ENCODE data around the gene AGRN.

DNA sequence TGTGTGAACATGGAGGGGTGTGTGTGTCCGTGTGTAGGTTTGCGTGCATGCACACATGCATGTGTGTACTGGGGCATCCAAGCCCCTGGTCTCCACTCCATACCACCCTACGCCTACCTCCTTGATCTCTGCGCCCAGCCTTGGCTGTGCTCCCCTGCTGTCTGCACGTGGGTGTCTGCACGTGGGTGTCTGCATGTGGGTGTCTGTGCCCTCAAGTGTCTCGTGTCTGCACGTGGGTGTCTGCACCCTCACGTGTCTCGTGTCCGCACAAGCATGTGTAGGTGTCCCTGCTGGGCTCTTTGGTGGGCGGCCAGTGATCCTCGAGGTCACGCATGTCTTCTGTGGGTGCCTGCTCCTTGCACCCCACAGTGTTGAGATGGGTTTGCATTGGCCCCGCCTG is 33.1 kb downstream of the AGRN start:
- TF ChIP-seq CTCF (conservative IDR thresholded peaks at IDR 0.05; ENCODE audit: low read depth, low read length) (no peak), SMC3 (IDR thresholded peaks at IDR 0.05; ENCODE audit: low read depth, low read length) (no peak), MAFK (IDR thresholded peaks at IDR 0.05; ENCODE audit: low read depth, low read length) (no peak), NFE2L2 (IDR thresholded peaks at IDR 0.05; ENCODE audit: low read depth, low read length) (no peak), ELK1 (IDR thresholded peaks at IDR 0.05; ENCODE audit: borderline replicate concordance, low read depth, low read length) (no peak)

Measured in IMR-90 (cell line).